Central memory CD4-positive, alpha-beta T cell (primary cell): ENCODE data around the gene FREY1.

Experiments
- DNase-seq: peaks from one replicate; pipeline ENCODE4 v3.0.0; 2022

The FREY1 gene

DNA sequence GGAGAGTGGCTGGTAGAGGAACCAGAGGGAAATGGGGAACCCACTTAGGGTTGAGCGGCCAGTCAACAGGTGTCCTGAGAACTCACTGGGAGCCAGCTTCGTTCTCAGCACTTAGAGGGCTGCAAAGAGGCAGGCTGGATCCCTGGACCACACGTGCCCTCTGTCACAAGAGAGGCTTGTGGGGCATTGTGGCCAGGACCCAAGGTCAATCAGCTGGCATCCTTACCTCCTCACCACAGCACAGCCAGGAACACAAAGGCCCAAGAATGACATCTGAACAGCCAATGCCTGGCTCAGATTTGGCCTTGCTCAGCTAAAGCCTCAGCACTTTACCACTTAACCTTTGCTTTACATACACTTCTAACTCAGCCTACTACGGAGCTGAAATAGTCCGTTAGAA is 14.2 kb downstream of the FREY1 start:
- DNase-seq = no peak

DNA sequence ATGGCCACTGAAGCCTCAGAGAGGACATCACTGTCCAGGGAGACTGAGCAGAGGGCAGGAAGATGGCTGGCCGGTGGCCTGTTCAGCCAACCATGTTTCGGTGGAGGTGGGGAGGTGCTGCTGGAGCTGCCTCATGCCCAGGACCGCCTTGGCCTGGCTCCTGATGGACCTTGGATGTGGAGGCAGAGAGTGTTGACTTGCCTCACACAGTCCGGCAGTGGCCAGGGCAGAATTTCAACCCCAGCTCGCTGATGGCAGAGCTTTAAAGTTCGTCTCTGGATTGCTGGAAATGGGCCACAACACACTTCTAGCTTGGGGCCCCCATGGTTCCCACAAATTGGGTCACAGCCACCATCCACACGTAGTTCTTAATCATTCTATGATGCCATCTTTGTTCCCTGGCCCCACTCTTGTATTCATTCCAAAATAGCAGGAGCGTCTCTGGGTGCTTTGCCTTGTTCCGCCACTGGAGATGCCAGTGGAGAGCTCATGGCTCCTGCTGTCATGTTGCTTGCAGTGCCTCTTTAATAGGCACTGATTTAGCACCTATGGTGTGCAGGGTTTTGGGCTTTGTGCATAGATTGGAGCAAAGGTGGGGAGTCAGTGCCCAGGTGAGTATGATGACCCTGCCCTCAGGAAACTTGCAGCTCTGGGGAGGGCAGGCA is 16.1 kb downstream of the FREY1 start:
- DNase-seq = no peak

GRCh38 chr11:45889966-45890365 is 17.1 kb downstream of the FREY1 start:
- no peak for DNase-seq

GRCh38 chr11:45889555-45889954 is 17.5 kb downstream of the FREY1 start:
- no peak for DNase-seq

GRCh38 chr11:45887587-45887986 is 19.5 kb downstream of the FREY1 start:
- no peak for DNase-seq

DNA sequence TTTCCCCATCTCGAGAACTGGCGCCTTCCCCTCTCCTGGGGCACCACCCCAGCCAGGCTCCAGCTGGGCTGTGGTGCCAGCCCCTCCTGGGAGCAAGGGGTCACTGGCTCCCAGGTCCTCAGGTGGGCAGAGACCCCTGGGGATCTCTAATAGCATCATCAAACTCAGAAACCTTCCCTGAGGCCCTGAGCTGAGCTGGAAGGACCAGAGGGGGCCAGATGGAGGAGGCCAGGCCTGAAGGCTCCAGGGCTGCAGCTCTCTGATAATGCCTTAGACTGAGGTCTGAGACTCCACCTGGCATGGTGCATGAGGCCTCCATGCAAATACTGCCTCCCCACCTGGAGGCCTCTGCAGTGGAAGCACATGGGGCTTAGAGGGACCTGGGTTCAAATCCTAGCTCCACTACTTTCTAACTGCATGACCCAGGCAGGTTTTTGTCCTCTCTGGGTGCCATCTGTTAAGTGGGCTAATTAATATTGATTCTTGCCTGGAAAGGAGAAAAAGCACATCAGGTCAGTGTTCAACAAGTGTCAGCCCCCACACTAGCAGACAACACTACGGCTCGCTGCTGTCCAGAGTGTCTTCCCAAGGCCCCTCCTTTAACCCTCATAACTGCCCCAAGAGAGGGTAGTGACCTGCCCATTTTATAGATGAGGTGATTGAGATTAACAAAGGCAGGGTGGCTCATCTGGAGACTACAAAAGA is 20.1 kb downstream of the FREY1 start:
- no peak for DNase-seq

DNA sequence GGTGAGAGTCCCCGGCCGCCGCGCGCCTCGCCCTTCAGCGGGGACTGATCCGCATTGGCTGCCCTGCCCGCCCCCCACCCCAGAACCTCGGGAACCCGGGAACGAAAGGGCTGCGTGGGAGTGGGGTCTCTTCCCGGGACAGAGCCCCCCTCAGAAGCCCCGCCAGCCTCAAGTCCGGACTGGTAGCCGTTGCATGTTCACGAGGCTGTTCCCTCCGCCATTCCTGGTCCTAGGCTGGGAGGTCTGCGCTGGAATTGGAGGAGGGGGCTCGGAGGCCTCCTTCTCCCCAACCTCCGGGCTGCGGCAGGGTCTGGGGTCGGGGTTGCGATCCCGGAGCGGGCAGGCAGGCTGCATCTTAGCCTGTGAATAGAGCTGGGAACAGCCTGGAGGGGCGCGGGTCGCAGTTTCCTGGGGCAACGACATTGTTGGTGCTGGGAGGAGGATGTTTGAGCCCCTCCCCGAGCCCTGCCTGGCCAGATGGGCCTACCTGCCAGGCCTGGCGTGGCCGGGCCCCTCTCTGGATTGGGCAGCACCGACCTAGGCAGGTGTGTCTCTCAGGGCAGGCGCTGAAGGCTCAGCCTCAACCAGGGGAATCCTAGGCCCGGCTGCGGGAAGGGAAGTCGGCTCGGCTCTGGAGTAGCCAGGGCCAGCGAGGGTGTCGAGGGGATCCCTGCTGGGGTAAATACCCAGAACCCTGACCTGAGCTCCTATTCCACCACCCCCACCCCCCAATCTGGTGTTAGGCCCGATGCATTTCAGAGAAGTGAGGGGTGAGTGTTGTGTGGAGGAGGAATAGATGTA is 20.9 kb downstream of the FREY1 start:
- no peak for DNase-seq

GRCh38 chr11:45885274-45885920 is 21.7 kb downstream of the FREY1 start, which contains the start of gene MAPK8IP1:
Gene MAPK8IP1 (plus strand): TSS chr11:45885651. CDS start chr11:45885821, 170 bp downstream.
- DNase-seq = peak; percentile 41

- DNase-seq = no peak
Observed at GRCh38 chr11:45884596-45885185, 22.4 kb downstream of the FREY1 start.

GRCh38 chr11:45881708-45882368 is 25.2 kb downstream of the FREY1 start:
- DNase-seq = no peak

DNA sequence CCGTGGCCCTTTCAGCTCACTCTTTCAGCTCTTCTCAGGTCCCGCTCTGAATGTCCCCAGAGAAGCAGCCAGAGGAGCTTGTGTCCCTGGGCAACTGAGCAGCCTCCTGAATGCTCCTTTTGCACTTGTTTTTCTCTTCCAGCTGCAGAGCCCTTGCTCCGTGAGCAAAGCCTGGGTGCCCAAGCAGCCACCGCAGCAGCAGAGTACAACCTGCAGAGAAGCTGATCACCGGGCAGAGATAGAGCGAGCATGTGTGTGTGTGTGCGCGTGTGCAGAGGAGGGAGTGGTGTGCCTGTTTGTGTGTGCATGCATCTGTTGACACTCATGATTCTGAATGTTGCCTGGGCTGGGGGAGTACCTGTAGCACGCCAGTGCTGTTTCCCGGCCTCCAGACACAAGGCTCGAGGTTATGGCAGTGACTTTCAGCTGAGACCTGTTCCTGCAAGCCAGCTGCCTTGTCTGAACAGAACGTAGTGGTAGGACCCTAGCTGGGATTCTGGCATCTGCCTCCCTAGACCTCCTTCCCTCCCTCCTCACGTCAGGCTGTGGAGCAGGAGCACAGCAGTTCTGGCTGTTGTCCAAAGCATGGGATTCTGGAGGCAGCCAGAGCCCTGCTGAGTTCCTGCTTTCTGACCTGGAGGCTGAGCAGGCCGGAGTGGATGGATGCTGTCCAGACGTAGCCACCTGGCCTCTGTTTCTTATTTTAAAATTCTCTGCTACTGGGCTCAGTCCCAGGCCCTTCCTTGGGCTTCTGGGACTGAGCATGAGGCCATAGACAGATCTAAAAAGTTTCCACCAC is 26.1 kb downstream of the FREY1 start:
- DNase-seq = no peak

DNA sequence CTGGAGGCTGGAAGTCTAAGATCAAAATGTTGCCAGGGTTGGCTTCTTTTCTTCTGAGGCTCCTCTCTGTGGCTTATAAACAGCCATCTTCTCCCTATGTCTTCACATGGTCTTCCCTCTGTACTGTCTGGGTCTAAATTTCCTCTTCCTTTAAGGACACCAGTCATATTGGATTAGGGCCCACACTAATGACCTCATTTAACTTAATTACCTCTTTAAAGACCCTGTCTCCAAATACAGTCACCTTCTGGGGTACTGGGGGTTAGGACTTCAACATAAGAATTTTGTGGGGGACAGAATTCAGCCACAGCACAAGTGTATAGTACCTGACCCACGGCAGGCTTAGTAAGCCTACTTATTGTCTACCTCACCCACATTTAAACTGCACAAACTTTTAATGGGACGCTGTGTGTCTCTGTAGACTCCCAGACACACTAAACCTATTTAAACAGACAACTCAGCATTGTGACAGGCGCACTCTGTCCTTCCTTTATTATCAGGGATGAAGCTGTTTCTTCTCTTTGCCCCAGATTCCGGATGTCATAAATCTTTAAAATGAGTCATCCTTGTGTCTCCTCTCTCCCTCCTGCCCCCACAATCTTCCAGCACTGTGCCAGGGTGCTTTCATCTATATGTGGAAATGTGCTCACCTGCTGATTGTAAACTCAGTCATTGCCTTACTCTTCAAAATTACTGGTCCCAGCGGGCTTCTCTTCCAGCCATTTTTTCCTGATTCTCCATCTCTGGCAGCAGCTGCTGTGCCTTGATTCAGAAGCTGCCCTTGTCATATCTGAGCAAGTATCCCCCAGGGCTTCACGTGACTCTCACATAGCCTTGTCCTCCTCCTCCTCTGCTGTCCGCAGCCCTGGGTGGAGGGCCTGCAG is 27.0 kb downstream of the FREY1 start:
- DNase-seq = no peak

DNA sequence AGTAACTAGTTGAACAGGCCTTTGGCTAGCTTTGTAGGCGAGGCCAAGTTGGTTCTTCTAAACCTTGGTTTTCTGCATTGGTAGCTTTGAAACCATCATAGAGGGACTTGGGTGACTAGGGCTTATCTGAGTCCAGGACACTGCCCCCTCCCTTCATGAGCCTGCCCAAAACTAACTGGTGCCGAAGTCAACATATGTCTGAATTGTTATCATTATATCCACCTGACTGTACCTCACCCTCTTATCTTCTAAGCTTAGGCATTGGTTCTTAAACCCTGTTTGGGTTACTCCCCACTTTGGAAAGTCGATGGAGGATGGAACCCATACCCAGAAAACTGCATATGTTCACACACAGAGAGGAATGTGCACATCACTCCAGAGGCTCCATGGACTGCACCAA is 29.2 kb downstream of the FREY1 start:
- no peak for DNase-seq

- no peak for DNase-seq
Observed at GRCh38 chr11:45877221-45877620, 29.9 kb downstream of the FREY1 start.

- DNase-seq = no peak
Observed at GRCh38 chr11:45876401-45876800, 30.7 kb downstream of the FREY1 start.

GRCh38 chr11:45872651-45873356 is 34.3 kb downstream of the FREY1 start:
- DNase-seq = peak; percentile 10

DNA sequence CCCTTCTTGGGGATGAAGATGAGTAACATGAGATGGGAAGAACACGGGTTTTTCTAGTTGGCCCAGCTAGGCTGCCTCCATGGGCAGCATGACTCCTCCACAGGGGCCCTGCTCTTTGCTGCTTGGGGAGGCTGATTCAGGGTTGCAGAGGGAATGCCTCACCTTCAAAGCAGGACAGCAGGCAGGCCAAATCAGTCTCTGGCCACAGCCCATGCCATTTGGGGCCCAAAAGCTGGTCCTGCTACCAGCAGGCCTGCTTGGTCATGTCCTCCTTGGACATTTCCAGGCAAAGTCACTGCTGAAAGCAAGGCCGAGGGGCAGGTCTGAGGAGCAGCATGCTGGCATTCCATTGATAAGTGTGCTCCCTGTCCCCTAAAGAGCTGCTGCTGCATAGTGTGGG is 35.4 kb downstream of the FREY1 start:
- no peak for DNase-seq

DNA sequence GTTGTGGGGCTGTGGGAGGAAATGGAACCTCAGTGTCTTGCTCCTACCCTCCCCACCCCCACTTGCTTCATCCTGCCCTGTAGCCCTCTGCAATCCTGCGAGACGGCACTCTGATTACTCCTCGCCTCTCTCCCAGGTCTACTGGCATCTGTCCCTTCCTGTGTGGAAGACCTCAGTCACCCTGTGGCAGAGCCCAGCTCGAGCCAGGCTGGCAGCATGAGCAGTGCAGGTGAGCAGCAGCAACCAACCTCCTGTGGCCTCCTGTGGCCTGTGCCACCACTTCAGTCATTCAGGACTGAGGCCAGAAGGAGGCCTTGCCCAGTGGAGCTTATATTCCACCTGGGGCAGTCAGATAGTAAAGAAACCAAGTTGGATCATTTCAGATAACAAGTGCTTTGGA is 36.4 kb downstream of the FREY1 start:
- no peak for DNase-seq

DNA sequence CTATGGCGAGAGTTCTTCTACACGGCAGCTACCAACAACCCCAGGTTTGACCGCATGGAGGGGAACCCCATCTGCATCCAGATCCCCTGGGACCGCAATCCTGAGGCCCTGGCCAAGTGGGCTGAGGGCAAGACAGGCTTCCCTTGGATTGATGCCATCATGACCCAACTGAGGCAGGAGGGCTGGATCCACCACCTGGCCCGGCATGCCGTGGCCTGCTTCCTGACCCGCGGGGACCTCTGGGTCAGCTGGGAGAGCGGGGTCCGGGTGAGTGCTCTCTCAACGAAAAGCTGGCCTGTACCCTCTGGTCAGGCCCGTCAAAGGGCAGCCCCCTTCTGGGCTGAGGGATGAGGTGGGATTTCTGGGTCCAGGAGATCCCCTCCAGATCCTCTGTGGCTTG is 37.5 kb downstream of the FREY1 start:
- no peak for DNase-seq

DNA sequence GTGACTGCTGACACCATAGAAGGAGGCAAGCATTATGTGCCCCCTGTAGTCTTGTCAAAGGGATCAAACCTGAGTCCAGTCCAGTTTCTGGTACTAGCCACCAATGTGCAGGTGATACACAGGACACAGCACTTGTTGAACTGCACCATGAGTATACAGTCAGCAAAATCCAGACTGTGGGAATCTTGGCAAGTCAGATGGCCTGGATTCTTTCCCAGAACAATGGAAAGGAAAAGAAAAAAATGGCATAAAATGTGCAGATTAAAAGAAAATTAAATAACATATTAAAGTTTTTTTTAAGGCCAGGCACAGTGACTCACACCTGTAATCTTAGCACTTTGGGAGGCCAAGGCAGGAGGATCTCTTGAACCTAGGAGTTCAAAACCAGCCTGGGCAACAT is 43.0 kb downstream of the FREY1 start:
- DNase-seq = no peak
